Mesenchymal stem cell (in vitro differentiated cells and primary cell): Measurements from ENCODE around the gene GPATCH8.

Source experiments
- DNase-seq: peaks from one replicate; pipeline ENCODE4 v3.0.0-alpha.2; 2013
- H2AFZ ChIP-seq: one replicate; pipeline ENCODE4 v1.6.1; 2013; ENCODE audit warnings: low read depth, mild to moderate bottlenecking, control low read depth, inconsistent platforms, low read length, moderate library complexity
- H2AK5ac ChIP-seq: 2 replicates; pipeline ENCODE4 v1.6.1; 2013; ENCODE audit warnings: low read length, moderate library complexity, mild to moderate bottlenecking, inconsistent platforms; ENCODE audit not compliant: severe bottlenecking
- H2BK120ac ChIP-seq: one replicate; pipeline ENCODE4 v1.6.1; 2013; ENCODE audit warnings: low read depth, mild to moderate bottlenecking, inconsistent platforms, low read length, moderate library complexity
- H2BK12ac ChIP-seq, 2 experiments: one replicate each; pipeline ENCODE4 v1.6.1; 2013; ENCODE audit warnings: inconsistent platforms in 2 of 2, low read length in 2 of 2, mild to moderate bottlenecking in 2 of 2, moderate library complexity in 2 of 2, control low read depth in 1 of 2
- H2BK15ac ChIP-seq: one replicate; pipeline ENCODE4 v1.6.1; 2013; ENCODE audit warnings: mild to moderate bottlenecking, low read depth, inconsistent platforms; ENCODE audit not compliant: poor library complexity, severe bottlenecking
- H2BK5ac ChIP-seq: 2 replicates; pipeline ENCODE4 v1.6.1; 2013; ENCODE audit warnings: low read depth, mild to moderate bottlenecking, low read length, control low read depth, inconsistent platforms; ENCODE audit not compliant: poor library complexity, severe bottlenecking
- H3K14ac ChIP-seq, 2 experiments: one replicate each; pipeline ENCODE4 v1.6.1; 2013; ENCODE audit warnings: inconsistent platforms in 2 of 2, low read length in 2 of 2, control low read depth in 1 of 2, mild to moderate bottlenecking in 1 of 2, moderate library complexity in 1 of 2
- H3K18ac ChIP-seq, 2 experiments: one replicate each; pipeline ENCODE4 v1.6.1; 2013; ENCODE audit warnings: inconsistent platforms in 2 of 2, low read length in 2 of 2, control low read depth in 1 of 2, low read depth in 1 of 2, mild to moderate bottlenecking in 1 of 2
- H3K23ac ChIP-seq, 2 experiments: one replicate each; pipeline ENCODE4 v1.6.1; 2013; ENCODE audit warnings: inconsistent platforms in 2 of 2, low read length in 2 of 2, mild to moderate bottlenecking in 2 of 2, moderate library complexity in 2 of 2, control low read depth in 1 of 2
- H3K27ac ChIP-seq: 2 replicates; pipeline ENCODE4 v1.5.1; 2013; ENCODE audit warnings: mild to moderate bottlenecking, moderate library complexity, low read length, control low read depth, inconsistent platforms; ENCODE audit not compliant: poor library complexity, severe bottlenecking
- H3K27me3 ChIP-seq, 2 experiments: 2 replicates each; pipeline versions ENCODE4 v1.6.1 to v1.7.0; 2013; ENCODE audit warnings: low read length in 2 of 2, mild to moderate bottlenecking in 2 of 2, moderate library complexity in 2 of 2, control low read depth in 1 of 2, inconsistent platforms in 1 of 2; ENCODE audit not compliant: control insufficient read depth in 1 of 2, insufficient read depth in 1 of 2
- H3K36me3 ChIP-seq, 2 experiments: 2 replicates each; pipeline versions ENCODE4 v1.6.1 to v1.7.0; 2013; ENCODE audit warnings: low read length in 2 of 2, control low read depth in 1 of 2, inconsistent platforms in 1 of 2, low read depth in 1 of 2, mild to moderate bottlenecking in 1 of 2; ENCODE audit not compliant: insufficient read depth in 2 of 2, control insufficient read depth in 1 of 2
- H3K4ac ChIP-seq, 2 experiments: one replicate each; pipeline ENCODE4 v1.6.1; 2013; ENCODE audit warnings: inconsistent platforms in 2 of 2, low read length in 2 of 2, mild to moderate bottlenecking in 2 of 2, moderate library complexity in 2 of 2, control low read depth in 1 of 2, low read depth in 1 of 2
- H3K4me1 ChIP-seq: 2 replicates; pipeline ENCODE4 v1.6.1; 2013; ENCODE audit warnings: low read depth, low read length, control low read depth; ENCODE audit not compliant: control insufficient read depth, insufficient read depth
- H3K4me2 ChIP-seq: 2 replicates; pipeline ENCODE4 v1.6.1; 2013; ENCODE audit warnings: low read length, mild to moderate bottlenecking, inconsistent platforms; ENCODE audit not compliant: poor library complexity, severe bottlenecking
- H3K4me3 ChIP-seq, 2 experiments: 2 replicates each; pipeline versions ENCODE4 v1.5.1 to v1.7.0; 2013; ENCODE audit warnings: low read length in 2 of 2, mild to moderate bottlenecking in 2 of 2, control low read depth in 1 of 2, low read depth in 1 of 2; ENCODE audit not compliant: insufficient read depth in 1 of 2
- H3K79me1 ChIP-seq: replicated peaks from 2 replicates; pipeline ENCODE4 v1.6.1; 2013; ENCODE audit warnings: mild to moderate bottlenecking, control low read depth, low read length, inconsistent platforms; ENCODE audit not compliant: poor library complexity, severe bottlenecking
- H3K9ac ChIP-seq: 2 replicates; pipeline ENCODE4 v1.7.0; 2013; ENCODE audit warnings: mild to moderate bottlenecking, low read length, moderate library complexity
- H3K9me3 ChIP-seq: 2 replicates; pipeline ENCODE4 v1.7.0; 2013; ENCODE audit warnings: mild to moderate bottlenecking, low read length; ENCODE audit not compliant: control insufficient read depth
- H4K8ac ChIP-seq: one replicate; pipeline ENCODE4 v1.6.1; 2013; ENCODE audit warnings: inconsistent platforms, mild to moderate bottlenecking, low read length, moderate library complexity
- H4K91ac ChIP-seq: one replicate; pipeline ENCODE4 v1.6.1; 2013; ENCODE audit warnings: mild to moderate bottlenecking, low read length, inconsistent platforms
- WGBS: methylation state at CpG from one replicate; pipeline ENCODE4 v1.1.7; 2013; ENCODE audit warnings: mixed read lengths; 5-methylcytosine and 5-hydroxymethylcytosine counted together

Gene GPATCH8

DNA sequence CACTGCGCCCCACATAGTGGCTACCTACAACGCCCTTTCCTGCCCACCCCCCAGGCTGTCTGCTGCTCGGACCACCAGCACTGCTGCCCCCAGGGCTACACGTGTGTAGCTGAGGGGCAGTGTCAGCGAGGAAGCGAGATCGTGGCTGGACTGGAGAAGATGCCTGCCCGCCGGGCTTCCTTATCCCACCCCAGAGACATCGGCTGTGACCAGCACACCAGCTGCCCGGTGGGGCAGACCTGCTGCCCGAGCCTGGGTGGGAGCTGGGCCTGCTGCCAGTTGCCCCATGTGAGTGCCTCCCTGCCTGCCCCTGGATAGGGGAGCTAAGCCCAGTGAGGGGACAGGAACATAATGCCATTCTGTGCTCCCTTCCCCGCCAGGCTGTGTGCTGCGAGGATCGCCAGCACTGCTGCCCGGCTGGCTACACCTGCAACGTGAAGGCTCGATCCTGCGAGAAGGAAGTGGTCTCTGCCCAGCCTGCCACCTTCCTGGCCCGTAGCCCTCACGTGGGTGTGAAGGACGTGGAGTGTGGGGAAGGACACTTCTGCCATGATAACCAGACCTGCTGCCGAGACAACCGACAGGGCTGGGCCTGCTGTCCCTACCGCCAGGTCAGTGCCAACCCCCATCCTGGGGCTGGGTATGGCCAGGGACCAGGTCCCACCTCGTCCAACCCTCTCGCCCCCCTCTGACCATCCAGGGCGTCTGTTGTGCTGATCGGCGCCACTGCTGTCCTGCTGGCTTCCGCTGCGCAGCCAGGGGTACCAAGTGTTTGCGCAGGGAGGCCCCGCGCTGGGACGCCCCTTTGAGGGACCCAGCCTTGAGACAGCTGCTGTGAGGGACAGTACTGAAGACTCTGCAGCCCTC, 151.0 kb downstream of the GPATCH8 start:
- no peak overlapping the region for H3K18ac ChIP-seq
- no peaks in the 10 kb centered on the region for H3K9me3 ChIP-seq
- no peak overlapping the region for H3K4me2 ChIP-seq
- DNase-seq = no peak
- H3K4me3 ChIP-seq = no peak overlapping the region
- H2BK12ac ChIP-seq = no peak overlapping the region
- H3K27me3 ChIP-seq = peaks cover 0 to 3% of the 10 kb centered on the region in 2 experiments
- H3K4ac ChIP-seq = no peak overlapping the region
- H4K8ac ChIP-seq = no peak overlapping the region
- H2BK5ac ChIP-seq = no peak overlapping the region
- H2BK120ac ChIP-seq = no peak overlapping the region
- no peak overlapping the region for H3K27ac ChIP-seq
- no peak overlapping the region for H3K14ac ChIP-seq
- no peak overlapping the region for H2AFZ ChIP-seq
- WGBS = 94% methylated on average over 35 of the region's 36 CpGs
- no peak overlapping the region for H3K23ac ChIP-seq
- no peak overlapping the region for H2AK5ac ChIP-seq
- peaks cover 42 to 79% of the 10 kb centered on the region in 2 experiments for H3K36me3 ChIP-seq
- H4K91ac ChIP-seq = no peak overlapping the region
- H3K79me1 ChIP-seq = peaks cover 13% of the 10 kb centered on the region
- peaks cover 7% of the 10 kb centered on the region for H3K4me1 ChIP-seq
- H3K9ac ChIP-seq = no peak overlapping the region
- no peak overlapping the region for H2BK15ac ChIP-seq

DNA sequence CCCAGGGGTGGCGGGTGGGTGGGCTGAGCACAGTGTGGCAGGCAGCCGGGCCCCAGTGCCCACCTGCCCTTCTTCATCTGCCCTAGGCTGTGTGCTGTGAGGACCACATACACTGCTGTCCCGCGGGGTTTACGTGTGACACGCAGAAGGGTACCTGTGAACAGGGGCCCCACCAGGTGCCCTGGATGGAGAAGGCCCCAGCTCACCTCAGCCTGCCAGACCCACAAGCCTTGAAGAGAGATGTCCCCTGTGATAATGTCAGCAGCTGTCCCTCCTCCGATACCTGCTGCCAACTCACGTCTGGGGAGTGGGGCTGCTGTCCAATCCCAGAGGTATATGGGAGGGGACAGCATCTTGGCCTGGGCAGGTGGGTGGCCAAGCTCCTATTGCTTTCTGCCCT, 151.7 kb downstream of the GPATCH8 start:
- Histone ChIP-seq H3K18ac (no peak overlapping the region), H3K79me1 (peaks cover 14% of the 10 kb centered on the region), H3K27ac (no peak overlapping the region), H2BK15ac (no peak overlapping the region), H3K36me3 (peaks cover 42 to 79% of the 10 kb centered on the region in 2 experiments), H3K9me3 (no peaks in the 10 kb centered on the region), H2BK5ac (no peak overlapping the region), H3K27me3 (peaks cover 0 to 3% of the 10 kb centered on the region in 2 experiments), H4K8ac (no peak overlapping the region), H4K91ac (no peak overlapping the region), H2BK120ac (no peak overlapping the region), H3K14ac (no peak overlapping the region), H3K4me3 (no peak overlapping the region), H3K4me1 (peaks cover 8% of the 10 kb centered on the region), H2BK12ac (no peak overlapping the region), H2AFZ (no peak overlapping the region), H3K23ac (no peak overlapping the region), H3K4ac (no peak overlapping the region), H2AK5ac (no peak overlapping the region), H3K9ac (no peak overlapping the region), H3K4me2 (no peak overlapping the region)
- DNase-seq = no peak
- 94% methylated on average over 8 of the region's 8 CpGs for WGBS

GRCh38 chr17:44350733-44351226, 152.4 kb downstream of the GPATCH8 start:
- WGBS = 71% methylated on average over 6 of the region's 6 CpGs
- H3K36me3 ChIP-seq = peaks cover 42 to 73% of the 10 kb centered on the region in 2 experiments
- H2BK15ac ChIP-seq = no peak overlapping the region
- no peak overlapping the region for H3K18ac ChIP-seq
- H2AK5ac ChIP-seq = no peak overlapping the region
- H4K8ac ChIP-seq = no peak overlapping the region
- H3K4ac ChIP-seq = no peak overlapping the region
- no peak overlapping the region for H3K27ac ChIP-seq
- H2BK12ac ChIP-seq = no peak overlapping the region
- no peaks in the 10 kb centered on the region for H3K9me3 ChIP-seq
- no peak overlapping the region for H2BK5ac ChIP-seq
- no peaks in the 10 kb centered on the region for H3K27me3 ChIP-seq
- H3K9ac ChIP-seq = no peak overlapping the region
- H3K4me3 ChIP-seq = no peak overlapping the region
- H2AFZ ChIP-seq = no peak overlapping the region
- no peak overlapping the region for H3K14ac ChIP-seq
- no peak overlapping the region for H3K4me2 ChIP-seq
- H3K4me1 ChIP-seq = peaks cover 14% of the 10 kb centered on the region
- H3K23ac ChIP-seq = no peak overlapping the region
- H3K79me1 ChIP-seq = peaks cover 19% of the 10 kb centered on the region
- peak; percentile 58 for DNase-seq
- H2BK120ac ChIP-seq = no peak overlapping the region
- H4K91ac ChIP-seq = no peak overlapping the region

DNA sequence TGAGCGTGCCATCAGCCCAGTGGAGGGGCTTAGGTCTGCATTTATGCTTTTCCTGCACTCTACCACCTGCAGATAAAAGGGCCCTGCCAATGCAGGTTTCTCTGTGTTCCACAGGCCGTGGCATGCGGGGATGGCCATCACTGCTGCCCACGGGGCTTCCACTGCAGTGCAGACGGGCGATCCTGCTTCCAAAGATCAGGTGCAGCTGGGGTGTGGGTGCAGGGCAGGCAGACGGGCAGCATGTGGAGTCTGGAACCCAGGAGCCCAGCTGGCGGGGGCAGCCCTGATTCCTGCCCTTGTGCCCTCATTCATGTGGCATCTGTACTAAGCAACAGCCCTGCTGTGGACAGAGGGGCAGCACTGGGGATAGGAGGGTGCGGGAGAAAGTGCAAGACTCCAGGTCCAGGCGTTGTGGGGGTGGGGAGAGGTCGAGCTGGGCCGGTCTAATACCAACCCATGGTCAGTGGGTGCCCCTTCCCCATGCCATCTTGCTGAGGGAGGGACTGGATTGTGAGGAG, 153.6 kb downstream of the GPATCH8 start:
- H3K4me2 ChIP-seq = no peak overlapping the region
- no peak overlapping the region for H3K4me3 ChIP-seq
- H2BK5ac ChIP-seq = no peak overlapping the region
- H2AK5ac ChIP-seq = no peak overlapping the region
- no peak overlapping the region for H2AFZ ChIP-seq
- H3K9ac ChIP-seq = no peak overlapping the region
- no peak overlapping the region for H2BK12ac ChIP-seq
- DNase-seq = no peak
- H3K27ac ChIP-seq = no peak overlapping the region
- H3K14ac ChIP-seq = no peak overlapping the region
- H4K8ac ChIP-seq = no peak overlapping the region
- peaks cover 42 to 62% of the 10 kb centered on the region in 2 experiments for H3K36me3 ChIP-seq
- 89% methylated on average over 12 of the region's 12 CpGs for WGBS
- H3K18ac ChIP-seq = no peak overlapping the region
- H3K9me3 ChIP-seq = no peaks in the 10 kb centered on the region
- H2BK120ac ChIP-seq = no peak overlapping the region
- H3K4me1 ChIP-seq = peaks cover 15% of the 10 kb centered on the region
- no peak overlapping the region for H3K23ac ChIP-seq
- H4K91ac ChIP-seq = no peak overlapping the region
- no peaks in the 10 kb centered on the region for H3K27me3 ChIP-seq
- H2BK15ac ChIP-seq = no peak overlapping the region
- H3K4ac ChIP-seq = no peak overlapping the region
- H3K79me1 ChIP-seq = peaks cover 24% of the 10 kb centered on the region
